Colon (tissue), 2 donors: ENCODE results near the gene FGB.

Experiments
- FAIRE-seq: peaks from 2 replicates; lab custom pipeline; 2012; peaks lifted over from hg19 to GRCh38; lab: Jason Lieb, UNC
- donor health status: control.
- donor health status: control.

FGB gene

GRCh38 chr4:154597798-154598774, 35.3 kb downstream of the FGB start:
- FAIRE-seq, result no peak

- FAIRE-seq, result no peak
Observed at GRCh38 chr4:154602404-154603020, 39.7 kb downstream of the FGB start.

- no peak for FAIRE-seq
Observed at GRCh38 chr4:154603033-154603943, 40.5 kb downstream of the FGB start.

GRCh38 chr4:154604696-154605200, 41.9 kb downstream of the FGB start:
- no peak for FAIRE-seq

- FAIRE-seq, result no peak
Observed at GRCh38 chr4:154606728-154607723, 44.2 kb downstream of the FGB start.

- FAIRE-seq, result no peak
Observed at GRCh38 chr4:154608361-154609252, 45.8 kb downstream of the FGB start.

GRCh38 chr4:154609532-154609931, 46.7 kb downstream of the FGB start:
- FAIRE-seq, result no peak

- no peak for FAIRE-seq
Observed at GRCh38 chr4:154610582-154610981, 47.8 kb downstream of the FGB start.

- no peak for FAIRE-seq
Observed at GRCh38 chr4:154611833-154612232, 49.0 kb downstream of the FGB start.

- FAIRE-seq, result no peak
Observed at GRCh38 chr4:154612472-154613414, 49.9 kb downstream of the FGB start, which contains the start of gene FGG. FGG (minus strand) TSS chr4:154612656; CDS start chr4:154612609, 47 bp downstream.

GRCh38 chr4:154614306-154614705, 51.5 kb downstream of the FGB start:
- no peak for FAIRE-seq

- no peak for FAIRE-seq
Observed at GRCh38 chr4:154615211-154615610, 52.4 kb downstream of the FGB start.

- FAIRE-seq, result no peak
Observed at GRCh38 chr4:154616287-154616686, 53.5 kb downstream of the FGB start.

- FAIRE-seq, result no peak
Observed at GRCh38 chr4:154616731-154617130, 53.9 kb downstream of the FGB start.

GRCh38 chr4:154617820-154618317, 55.1 kb downstream of the FGB start:
- no peak for FAIRE-seq

- FAIRE-seq, result no peak
Observed at GRCh38 chr4:154618708-154619315, 56.0 kb downstream of the FGB start.

- FAIRE-seq, result no peak
Observed at GRCh38 chr4:154620111-154620510, 57.3 kb downstream of the FGB start.
